Tibial nerve (tissue), 4 donors: Measurements from ENCODE around the gene HOXB4.

Experiments used
- EP300 ChIP-seq, 2 donors: sonication (generic); formaldehyde crosslinking; IDR thresholded peaks; one replicate each; pipeline ENCODE4 v1.6.1; 2017; ENCODE audit warnings: antibody characterized with exemption in 2 of 2, mild to moderate bottlenecking in 1 of 2
- POLR2A ChIP-seq, 2 donors: fragments of 450-650 bp; IDR thresholded peaks; one replicate each; pipeline ENCODE4 v1.6.1; 2017; ENCODE audit warnings: antibody characterized with exemption in 2 of 2, mild to moderate bottlenecking in 2 of 2, moderate library complexity in 2 of 2
- TF ChIP-seq, protein P1 (sequence below), 5 experiments: fragments of 200-600 bp in 3 of 5; fragments of 450-650 bp in 2 of 5; sonication (generic) in 3 of 5; IDR thresholded peaks; one replicate each; pipeline ENCODE4 v1.5.1; 2016 to 2019; ENCODE audit warnings: antibody characterized with exemption in 5 of 5, mild to moderate bottlenecking in 3 of 5, moderate library complexity in 2 of 5

DNA sequence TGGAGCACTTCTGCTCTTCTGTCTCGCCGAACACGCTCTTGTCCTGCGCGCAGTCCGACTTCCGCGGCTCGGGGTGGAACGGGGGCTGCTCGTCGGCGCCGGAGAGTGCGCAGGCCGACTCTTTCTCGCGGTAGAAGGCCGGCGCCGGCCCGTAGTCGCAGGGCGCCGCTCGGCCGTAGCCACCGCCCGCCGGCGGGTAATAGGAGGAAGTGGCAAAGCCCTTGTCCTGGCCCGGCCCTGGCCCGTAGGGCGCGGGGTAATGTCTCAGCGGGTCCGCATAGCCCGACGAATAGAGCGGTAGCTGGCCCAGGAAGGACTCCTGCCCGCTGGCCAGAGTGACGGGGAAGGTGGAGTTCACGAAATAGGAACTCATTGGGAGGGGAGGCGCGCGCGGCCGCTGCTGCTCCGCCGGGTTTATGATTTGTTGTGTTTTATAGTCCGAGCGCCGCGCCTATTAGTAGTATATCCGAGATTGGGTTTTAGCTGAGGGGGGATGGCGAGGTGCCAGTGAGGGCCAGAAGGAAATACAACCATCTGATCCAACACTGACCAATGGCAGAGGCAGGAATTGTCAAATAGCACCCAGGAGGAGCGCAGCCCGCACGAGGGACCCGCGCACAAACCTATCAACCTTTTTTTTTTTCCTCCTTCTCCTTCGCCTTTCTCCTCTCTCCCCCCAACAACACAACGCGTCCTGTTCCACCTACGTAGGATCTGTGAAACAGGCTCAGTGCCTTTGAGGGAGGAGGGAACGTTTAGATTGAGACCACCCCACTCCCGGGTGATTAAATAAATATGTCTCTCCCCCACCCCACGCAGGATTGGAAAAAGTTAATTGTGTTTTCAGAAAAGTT lies 19.9 kb upstream of the HOXB4 start:
- TF ChIP-seq, protein P1, sequence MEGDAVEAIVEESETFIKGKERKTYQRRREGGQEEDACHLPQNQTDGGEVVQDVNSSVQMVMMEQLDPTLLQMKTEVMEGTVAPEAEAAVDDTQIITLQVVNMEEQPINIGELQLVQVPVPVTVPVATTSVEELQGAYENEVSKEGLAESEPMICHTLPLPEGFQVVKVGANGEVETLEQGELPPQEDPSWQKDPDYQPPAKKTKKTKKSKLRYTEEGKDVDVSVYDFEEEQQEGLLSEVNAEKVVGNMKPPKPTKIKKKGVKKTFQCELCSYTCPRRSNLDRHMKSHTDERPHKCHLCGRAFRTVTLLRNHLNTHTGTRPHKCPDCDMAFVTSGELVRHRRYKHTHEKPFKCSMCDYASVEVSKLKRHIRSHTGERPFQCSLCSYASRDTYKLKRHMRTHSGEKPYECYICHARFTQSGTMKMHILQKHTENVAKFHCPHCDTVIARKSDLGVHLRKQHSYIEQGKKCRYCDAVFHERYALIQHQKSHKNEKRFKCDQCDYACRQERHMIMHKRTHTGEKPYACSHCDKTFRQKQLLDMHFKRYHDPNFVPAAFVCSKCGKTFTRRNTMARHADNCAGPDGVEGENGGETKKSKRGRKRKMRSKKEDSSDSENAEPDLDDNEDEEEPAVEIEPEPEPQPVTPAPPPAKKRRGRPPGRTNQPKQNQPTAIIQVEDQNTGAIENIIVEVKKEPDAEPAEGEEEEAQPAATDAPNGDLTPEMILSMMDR (IDR thresholded peaks at IDR 0.05) = no peak
- TF ChIP-seq POLR2A (IDR thresholded peaks at IDR 0.05) (no peak), EP300 (IDR thresholded peaks at IDR 0.05) (no peak)
